SK-N-SH (cell line): ENCODE results near the gene DNHD1. TPM values are rescaled to one million over a fixed set of nuclear protein-coding genes. Genes with fewer than 3 reads are reported as not detected.

ENCODE experiments used
- CTCF ChIA-PET: fragments of 300-600, 350-600 bp; formaldehyde crosslinking; extraction: SDS; loops from one replicate; lab custom pipeline; 2021; lab: Yijun Ruan, JAX
- POLR2A ChIA-PET: fragments of 350-600 bp; sonication (Branson Sonifier 250); formaldehyde crosslinking; extraction: SDS; loops from one replicate; lab custom pipeline; 2020; ENCODE audit warnings: antibody characterized with exemption, inconsistent platforms; lab: Yijun Ruan, JAX
- DNase-seq: peaks from one replicate; pipeline ENCODE4 v3.0.0; 2012
- H2AFZ ChIP-seq: fragments of 200-600 bp; sonication (generic); 2 replicates; pipeline ENCODE4 v1.8.1; 2016; ENCODE audit warnings: antibody characterized with exemption, mild to moderate bottlenecking, low read depth
- H3F3A ChIP-seq: fragments of 200-600 bp; sonication (generic); replicated peaks from 2 replicates; pipeline ENCODE3; 2016; ENCODE audit warnings: antibody characterized with exemption, mild to moderate bottlenecking; ENCODE audit not compliant: insufficient read depth
- H3K27ac ChIP-seq, 2 experiments: fragments of 200-500 bp in 1 of 2; fragments of 200-600 bp in 1 of 2; sonication (Bioruptor generic) in 1 of 2; sonication (generic), shearing (Covaris generic) in 1 of 2; 2 replicates each; pipeline versions ENCODE4 v1.5.1 to v1.6.1; 2014 to 2016; ENCODE audit warnings: low read depth in 2 of 2, inconsistent platforms in 1 of 2, low read length in 1 of 2, mild to moderate bottlenecking in 1 of 2, mixed read lengths in 1 of 2
- H3K27me3 ChIP-seq: fragments of 200-600 bp; sonication (generic), shearing (Covaris generic); 2 replicates; pipeline ENCODE4 v1.6.1; 2016; ENCODE audit warnings: mixed run types; ENCODE audit not compliant: insufficient read depth
- H3K36me3 ChIP-seq, 2 experiments: fragments of 200-500 bp in 1 of 2; fragments of 200-600 bp in 1 of 2; sonication (Bioruptor generic) in 1 of 2; sonication (generic) in 1 of 2; replicated peaks in 1 of 2; 2 replicates each; pipeline versions ENCODE3 to v1.5.1; 2014 to 2016; ENCODE audit warnings: low read length in 1 of 2, mild to moderate bottlenecking in 1 of 2; ENCODE audit not compliant: insufficient read depth in 2 of 2, control insufficient read depth in 1 of 2
- H3K4me1 ChIP-seq, 2 experiments: fragments of 200-500 bp in 1 of 2; fragments of 200-600 bp in 1 of 2; sonication (Bioruptor generic) in 1 of 2; sonication (generic), shearing (Covaris generic) in 1 of 2; 2 replicates each; pipeline versions ENCODE4 v1.5.1 to v1.6.1; 2014 to 2016; ENCODE audit warnings: low read depth in 1 of 2, low read length in 1 of 2, mixed run types in 1 of 2; ENCODE audit not compliant: insufficient read depth in 2 of 2, control insufficient read depth in 1 of 2
- H3K4me2 ChIP-seq: fragments of 200-600 bp; sonication (generic), shearing (Covaris generic); 2 replicates; pipeline ENCODE4 v1.6.1; 2017; ENCODE audit warnings: mixed run types
- H3K4me3 ChIP-seq, 2 experiments: fragments of 200-500 bp in 1 of 2; fragments of 200-600 bp in 1 of 2; sonication (Bioruptor generic) in 1 of 2; sonication (generic), shearing (Covaris generic) in 1 of 2; 2 replicates each; pipeline versions ENCODE4 v1.5.1 to v1.8.1; 2014 to 2016; ENCODE audit warnings: low read depth in 2 of 2, inconsistent platforms in 1 of 2, low read length in 1 of 2, mild to moderate bottlenecking in 1 of 2, mixed read lengths in 1 of 2, moderate library complexity in 1 of 2
- H3K79me2 ChIP-seq: fragments of 200-600 bp; sonication (generic); 2 replicates; pipeline ENCODE4 v1.8.1; 2017; ENCODE audit warnings: mild to moderate bottlenecking; ENCODE audit not compliant: insufficient read depth
- H3K9ac ChIP-seq: fragments of 200-600 bp; sonication (generic); 2 replicates; pipeline ENCODE4 v1.6.1; 2017; ENCODE audit warnings: mixed run types
- H3K9me2 ChIP-seq: fragments of 200-600 bp; sonication (generic); 2 replicates; pipeline ENCODE4 v1.6.1; 2017; ENCODE audit warnings: mixed run types
- H3K9me3 ChIP-seq: fragments of 200-600 bp; sonication (generic); 2 replicates; pipeline ENCODE4 v1.6.1; 2017; ENCODE audit warnings: mixed run types, mild to moderate bottlenecking, moderate library complexity
- H4K20me1 ChIP-seq: fragments of 200-600 bp; sonication (generic); 2 replicates; pipeline ENCODE4 v1.6.1; 2017; ENCODE audit warnings: mild to moderate bottlenecking, mixed run types; ENCODE audit not compliant: insufficient read depth
- CHD2 ChIP-seq: fragments of 150-350 bp; IDR thresholded peaks from 2 replicates; pipeline ENCODE4 v1.6.1; 2018; ENCODE audit warnings: low read length; ENCODE audit not compliant: partially characterized antibody
- EP300 ChIP-seq, 2 experiments: IDR thresholded peaks; 2 replicates each; pipeline versions ENCODE4 v1.4.0 to v1.6.1; 2012; ENCODE audit warnings: borderline replicate concordance in 1 of 2, low read depth in 1 of 2, low read length in 1 of 2
- EZH2phosphoT487 ChIP-seq: fragments of 200-600 bp; sonication (generic); IDR thresholded peaks from 2 replicates; pipeline ENCODE4 v1.6.1; 2017; ENCODE audit warnings: low read depth, mixed run types, mild to moderate bottlenecking, antibody characterized with exemption, moderate library complexity, borderline replicate concordance
- GATA2 ChIP-seq: sonication (generic); formaldehyde crosslinking; IDR thresholded peaks from 2 replicates; pipeline ENCODE4 v1.5.0; 2020; ENCODE audit warnings: mild to moderate bottlenecking, missing genetic modification reagents
- IRF3 ChIP-seq: fragments of 150-350 bp; IDR thresholded peaks from 2 replicates; pipeline ENCODE4 v1.6.1; 2016; ENCODE audit warnings: mild to moderate bottlenecking, low read depth, low read length
- MAX ChIP-seq: IDR thresholded peaks from 2 replicates; pipeline ENCODE4 v1.4.0; 2012; ENCODE audit warnings: low read depth
- MEF2A ChIP-seq: IDR thresholded peaks from 2 replicates; pipeline ENCODE4 v1.4.0; 2012; ENCODE audit warnings: low read depth, borderline replicate concordance
- MXI1 ChIP-seq: IDR thresholded peaks from 2 replicates; pipeline ENCODE4 v1.6.1; 2012; ENCODE audit warnings: mild to moderate bottlenecking, low read depth, low read length, improper control_type of control experiment
- POLR2AphosphoS5 ChIP-seq: IDR thresholded peaks from 2 replicates; pipeline ENCODE4 v1.6.1; 2012; ENCODE audit warnings: low read depth, low read length
- REST ChIP-seq: IDR thresholded peaks from 2 replicates; pipeline ENCODE4 v1.6.1; 2012; ENCODE audit warnings: mild to moderate bottlenecking, low read depth, low read length, moderate library complexity
- RFX5 ChIP-seq: IDR thresholded peaks from 2 replicates; pipeline ENCODE4 v1.6.1; 2012; ENCODE audit warnings: mild to moderate bottlenecking, improper control_type of control experiment, low read length
- RXRA ChIP-seq: IDR thresholded peaks from 2 replicates; pipeline ENCODE4 v1.4.0; 2012; ENCODE audit warnings: low read depth, mild to moderate bottlenecking, borderline replicate concordance
- SIN3A ChIP-seq: IDR thresholded peaks from 2 replicates; pipeline ENCODE4 v1.6.1; 2012; ENCODE audit warnings: low read depth, mild to moderate bottlenecking, low read length, moderate library complexity, borderline replicate concordance
- SMC3 ChIP-seq: IDR thresholded peaks from 2 replicates; pipeline ENCODE4 v1.6.1; 2012; ENCODE audit warnings: low read depth, low read length, improper control_type of control experiment
- WGBS: methylation state at CpG from one replicate; pipeline ENCODE4 v1.1.6; 2017; ENCODE audit warnings: low lambda C conversion rate; 5-methylcytosine and 5-hydroxymethylcytosine counted together
- polyA plus RNA-seq, 3 experiments: library from polyadenylated mRNA; depleted of rRNA; stranded (reverse); fragments of >200 nt; gene quantifications; 2 replicates each; pipeline ENCODE4 v1.2.3, GENCODE V29; 2012

DNHD1 gene
- polyA plus RNA-seq, 1 of the 3 experiments (the other 2 are of a cell fraction) = 5.3 TPM

- TF ChIP-seq REST (no peak), MAX (peak; percentile 45; the same call in 1 of the 2 replicates)
- TF ChIP-seq, all 33 proteins: peak for 13
Measured at GRCh38 chr11:6576471-6577373, 79.6 kb downstream of the DNHD1 start (continued).

- Histone ChIP-seq H3K36me3 (peaks cover 0 to 4% of the 10 kb centered on the region in 2 experiments), H3K27ac (peak overlapping the region in 1 of 2 experiments; percentile 90; a peak in 1 of 4 replicates), H3K27me3 (no peaks in the 10 kb centered on the region), H3K9me2 (peaks cover 2% of the 10 kb centered on the region; the same call in 1 of the 2 replicates), H3K4me2 (peak overlapping the region; percentile 61; the same call in 1 of the 2 replicates), H3K9ac (no peak overlapping the region), H3K4me3 (no peak overlapping the region), H3K79me2 (peaks cover 7% of the 10 kb centered on the region; the same call in 1 of the 2 replicates), H3K4me1 (peaks cover 17 to 22% of the 10 kb centered on the region in 2 experiments)
- WGBS = 89% methylated on average over 1 of the region's 1 CpG
- CTCF ChIA-PET = interaction anchor here (1.1 to 2.2 kb wide), 2 partner anchors 15 to 105 kb away, joined by 3 to 6 read pairs; partner anchors contain the start of gene MRPL17
- no peak for DNase-seq
- TF ChIP-seq MXI1 = no peak
- no peak for TF ChIP-seq SIN3A
- no peak for TF ChIP-seq RXRA
- TF ChIP-seq CHD2 = no peak
- TF ChIP-seq POLR2AphosphoS5 = no peak
- TF ChIP-seq EZH2phosphoT487 = no peak
- TF ChIP-seq EP300 (IDR thresholded peaks at IDR 0.05; ENCODE audit: borderline replicate concordance in 1 of 2, low read depth in 1 of 2, low read length in 1 of 2) = no peak
- no peak for TF ChIP-seq IRF3
- TF ChIP-seq MEF2A = no peak
- no peak for TF ChIP-seq REST
- TF ChIP-seq SMC3 = no peak
- no peak for TF ChIP-seq RFX5
- no peak for TF ChIP-seq GATA2 (CRISPR knock-in tag)
- TF ChIP-seq, all 33 proteins: peak for 0
- H3K9me3 ChIP-seq = peaks cover 10% of the 10 kb centered on the region; the same call in 1 of the 2 replicates
- no peak overlapping the region for H2AFZ ChIP-seq
- POLR2A ChIA-PET = no interaction called here
- peaks cover 28% of the 10 kb centered on the region for H3F3A ChIP-seq
- no peaks in the 10 kb centered on the region; the same call in 1 of the 2 replicates for H4K20me1 ChIP-seq
Measured at GRCh38 chr11:6578134-6578533, 81.1 kb downstream of the DNHD1 start.
